Measurements from ENCODE around the gene MAPK10. TPM values are rescaled to one million over a fixed set of nuclear protein-coding genes. Genes with fewer than 3 reads are reported as not detected.
"Not testable (repeated sequence)": the region's sequence is repeated elsewhere in the genome, so short reads cannot be mapped to it uniquely, and the experiment has no call there.

MAPK10 gene
- total RNA-seq, 2 experiments from 2014 or later, result 32.0 TPM; not detected in 1

- ChIA-PET POLR2A (interaction anchor here (1.1 kb wide), 1 partner anchor 25 kb away, joined by 5 read pairs; no protein-coding TSS in a partner anchor), CTCF (ENCODE audit: unreplicated experiment) (no interaction called here)
- H3K36me3 ChIP-seq (ENCODE audit: insufficient read depth, low read length), result no peaks in the 10 kb centered on the region
- TF ChIP-seq CTCF (conservative IDR thresholded peaks at IDR 0.05; ENCODE audit: low read length), result no peak
- no peak overlapping the region for H3K4me3 ChIP-seq (ENCODE audit: low read depth, low read length, poor library complexity, severe bottlenecking)
- H3K9me3 ChIP-seq (ENCODE audit: low read length), result no peaks in the 10 kb centered on the region
- DNase-seq (ENCODE audit: low spot score), result no peak
- H3K4me2 ChIP-seq (ENCODE audit: low read length), result no peak overlapping the region
- no TSS peak for BruUV-seq (replicated peaks)
- no peak overlapping the region for H2AFZ ChIP-seq (ENCODE audit: low read length)
- no peaks in the 10 kb centered on the region for H3K9me2 ChIP-seq (ENCODE audit: insufficient read depth, low read length)
- no peaks in the 10 kb centered on the region for H4K20me1 ChIP-seq (ENCODE audit: insufficient read depth, low read length)
- H3K27ac ChIP-seq (ENCODE audit: low read depth, low read length, poor library complexity, severe bottlenecking), result no peak overlapping the region
- H3K4me1 ChIP-seq (ENCODE audit: insufficient read depth, low read length, poor library complexity, severe bottlenecking), result no peaks in the 10 kb centered on the region
- no peaks in the 10 kb centered on the region for H3K79me2 ChIP-seq (ENCODE audit: insufficient read depth, low read depth, low read length)
- intact Hi-C loops (cut with micrococcal nuclease; ENCODE audit: unreplicated experiment), result no loop called here
Observed at GRCh38 chr4:86333236-86333635, 26.6 kb downstream of the MAPK10 start.

- ChIA-PET CTCF (ENCODE audit: unreplicated experiment) (no interaction called here), POLR2A (interaction anchor here (0.6 to 1.2 kb wide), 5 partner anchors 24 to 712 kb away, joined by 3 to 4 read pairs (median 3); no protein-coding TSS in a partner anchor)
- Histone ChIP-seq H3K4me2 (ENCODE audit: low read length) (no peak overlapping the region), H3K9me3 (ENCODE audit: low read length) (no peaks in the 10 kb centered on the region), H3K4me1 (ENCODE audit: insufficient read depth, low read length, poor library complexity, severe bottlenecking) (no peaks in the 10 kb centered on the region), H3K27ac (ENCODE audit: low read depth, low read length, poor library complexity, severe bottlenecking) (no peak overlapping the region), H2AFZ (ENCODE audit: low read length) (no peak overlapping the region), H3K79me2 (ENCODE audit: insufficient read depth, low read depth, low read length) (no peaks in the 10 kb centered on the region), H4K20me1 (ENCODE audit: insufficient read depth, low read length) (no peaks in the 10 kb centered on the region), H3K4me3 (ENCODE audit: low read depth, low read length, poor library complexity, severe bottlenecking) (no peak overlapping the region), H3K9me2 (ENCODE audit: insufficient read depth, low read length) (no peaks in the 10 kb centered on the region), H3K36me3 (ENCODE audit: insufficient read depth, low read length) (no peaks in the 10 kb centered on the region)
- BruUV-seq (replicated peaks), result no TSS peak
- no peak for DNase-seq (ENCODE audit: low spot score)
- intact Hi-C loops (cut with micrococcal nuclease; ENCODE audit: unreplicated experiment), result no loop called here
- TF ChIP-seq CTCF (conservative IDR thresholded peaks at IDR 0.05; ENCODE audit: low read length), result no peak
- TF ChIP-seq EZH2phosphoT487 (IDR thresholded peaks at IDR 0.05; ENCODE audit: borderline replicate concordance, low read depth, low read length), result no peak
Observed at GRCh38 chr4:86330961-86331742, 28.7 kb downstream of the MAPK10 start.

GRCh38 chr4:86330411-86330810 is 29.4 kb downstream of the MAPK10 start:
- H4K20me1 ChIP-seq (ENCODE audit: insufficient read depth, low read length); BruUV-seq (replicated peaks); H3K4me2 ChIP-seq (ENCODE audit: low read length); DNase-seq (ENCODE audit: low spot score); H3K9me3 ChIP-seq (ENCODE audit: low read length); H2AFZ ChIP-seq (ENCODE audit: low read length); H3K36me3 ChIP-seq (ENCODE audit: insufficient read depth, low read length); H3K27ac ChIP-seq (ENCODE audit: low read depth, low read length, poor library complexity, severe bottlenecking); H3K4me3 ChIP-seq (ENCODE audit: low read depth, low read length, poor library complexity, severe bottlenecking); CTCF ChIA-PET (ENCODE audit: unreplicated experiment); H3K9me2 ChIP-seq (ENCODE audit: insufficient read depth, low read length); H3K79me2 ChIP-seq (ENCODE audit: insufficient read depth, low read depth, low read length); H3K4me1 ChIP-seq (ENCODE audit: insufficient read depth, low read length, poor library complexity, severe bottlenecking); intact Hi-C loops (cut with micrococcal nuclease; ENCODE audit: unreplicated experiment): not testable (repeated sequence)
- POLR2A ChIA-PET, result interaction anchor here (0.7 kb wide), 1 partner anchor 36 kb away, joined by 3 read pairs; no protein-coding TSS in a partner anchor
